NCI-H446 (cell line): ENCODE data around the gene AZU1.
"Not testable (repeated sequence)": the region's sequence is repeated elsewhere in the genome, so short reads cannot be mapped to it uniquely, and the experiment has no call there.

Experiments
- DNase-seq, 2 experiments: peaks; one replicate each; lab custom pipeline; 2025; lab: John Stamatoyannopoulos, UW

The AZU1 gene

GRCh38 chr19:872266-872951, 44.8 kb downstream of the AZU1 start:
- DNase-seq, result no peak

- no peak for DNase-seq
Observed at GRCh38 chr19:873084-873483, 45.4 kb downstream of the AZU1 start.

- no peak for DNase-seq
Observed at GRCh38 chr19:873561-874041, 46.0 kb downstream of the AZU1 start.

- DNase-seq, result no peak
Observed at GRCh38 chr19:875265-875879, 47.7 kb downstream of the AZU1 start.

- DNase-seq, result no peak
Observed at GRCh38 chr19:876089-876488, 48.5 kb downstream of the AZU1 start.

- DNase-seq, result no peak
Observed at GRCh38 chr19:876780-877314, 49.2 kb downstream of the AZU1 start.

- DNase-seq, result not testable (repeated sequence)
Observed at GRCh38 chr19:877992-878660, 50.5 kb downstream of the AZU1 start.

GRCh38 chr19:878751-879561, 51.3 kb downstream of the AZU1 start:
- DNase-seq, result not testable (repeated sequence)

- no peak for DNase-seq
Observed at GRCh38 chr19:879711-880438, 52.2 kb downstream of the AZU1 start.
